Measurements from ENCODE around the gene TUB.

The TUB gene

DNA sequence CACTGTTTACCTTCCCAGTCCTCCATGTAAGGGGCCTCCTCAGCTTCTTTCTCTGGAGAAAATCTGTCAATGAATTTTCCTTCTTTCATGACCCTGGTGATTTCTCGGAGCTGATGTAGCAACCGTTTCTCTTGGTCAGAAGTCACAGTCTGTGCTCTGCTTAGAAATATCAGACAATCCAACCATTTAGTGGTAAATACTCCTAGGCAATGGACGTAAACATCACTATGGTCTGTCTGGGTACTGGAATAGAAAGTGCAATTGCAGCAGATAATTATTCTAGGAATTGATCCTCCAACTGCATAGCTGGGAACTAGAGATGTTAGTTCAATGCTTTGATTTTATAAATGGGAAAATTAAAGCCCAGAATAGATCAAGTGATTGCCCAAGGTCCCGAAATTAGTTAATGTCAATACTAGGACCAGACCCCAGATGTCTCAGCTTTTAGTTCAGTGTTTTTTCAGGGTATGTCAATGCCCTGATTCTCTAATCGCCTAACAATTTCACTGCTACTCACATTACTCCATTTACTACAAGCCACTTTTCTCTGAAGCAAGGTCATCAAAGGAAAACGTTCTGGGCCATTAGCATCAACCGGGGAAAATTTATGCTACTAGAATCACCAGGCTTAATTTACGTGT, 45.8 kb downstream of the TUB start:
- TF ChIP-seq MYC (IDR thresholded peaks at IDR 0.05; ENCODE audit: low read depth, low read length) = no peak
- no peak for TF ChIP-seq POLR2A (IDR thresholded peaks at IDR 0.05; ENCODE audit: extremely low read depth, insufficient read length)
- TF ChIP-seq, protein P1, sequence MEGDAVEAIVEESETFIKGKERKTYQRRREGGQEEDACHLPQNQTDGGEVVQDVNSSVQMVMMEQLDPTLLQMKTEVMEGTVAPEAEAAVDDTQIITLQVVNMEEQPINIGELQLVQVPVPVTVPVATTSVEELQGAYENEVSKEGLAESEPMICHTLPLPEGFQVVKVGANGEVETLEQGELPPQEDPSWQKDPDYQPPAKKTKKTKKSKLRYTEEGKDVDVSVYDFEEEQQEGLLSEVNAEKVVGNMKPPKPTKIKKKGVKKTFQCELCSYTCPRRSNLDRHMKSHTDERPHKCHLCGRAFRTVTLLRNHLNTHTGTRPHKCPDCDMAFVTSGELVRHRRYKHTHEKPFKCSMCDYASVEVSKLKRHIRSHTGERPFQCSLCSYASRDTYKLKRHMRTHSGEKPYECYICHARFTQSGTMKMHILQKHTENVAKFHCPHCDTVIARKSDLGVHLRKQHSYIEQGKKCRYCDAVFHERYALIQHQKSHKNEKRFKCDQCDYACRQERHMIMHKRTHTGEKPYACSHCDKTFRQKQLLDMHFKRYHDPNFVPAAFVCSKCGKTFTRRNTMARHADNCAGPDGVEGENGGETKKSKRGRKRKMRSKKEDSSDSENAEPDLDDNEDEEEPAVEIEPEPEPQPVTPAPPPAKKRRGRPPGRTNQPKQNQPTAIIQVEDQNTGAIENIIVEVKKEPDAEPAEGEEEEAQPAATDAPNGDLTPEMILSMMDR (IDR thresholded peaks at IDR 0.05; ENCODE audit: low read depth, low read length) = no peak
- TF ChIP-seq, protein P2, sequence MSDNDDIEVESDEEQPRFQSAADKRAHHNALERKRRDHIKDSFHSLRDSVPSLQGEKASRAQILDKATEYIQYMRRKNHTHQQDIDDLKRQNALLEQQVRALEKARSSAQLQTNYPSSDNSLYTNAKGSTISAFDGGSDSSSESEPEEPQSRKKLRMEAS (IDR thresholded peaks at IDR 0.05; ENCODE audit: low read depth, low read length) = no peak
- H3K4me3 ChIP-seq (ENCODE audit: low read depth, low read length) = no peak overlapping the region

DNA sequence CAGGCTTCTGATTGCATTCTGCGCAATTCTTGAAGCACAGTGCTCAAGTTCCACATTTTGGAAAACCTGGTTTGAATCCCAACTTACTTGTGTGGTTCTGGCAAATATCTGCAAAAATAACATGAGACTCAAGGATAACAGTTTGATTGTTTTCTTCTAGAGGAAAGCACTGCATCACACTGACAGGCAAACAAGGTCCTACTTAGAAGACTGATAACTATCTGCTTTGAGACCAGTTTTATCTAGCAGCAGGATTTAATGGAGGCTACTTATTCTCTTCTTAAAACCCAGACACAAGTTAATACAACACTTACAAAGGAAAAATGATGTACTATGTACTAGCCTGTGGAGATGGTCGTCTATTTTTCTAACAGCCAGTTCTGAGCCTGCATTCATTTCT, 46.4 kb downstream of the TUB start:
- DNase-seq (ENCODE audit: low read depth) = no peak
- TF ChIP-seq MYC (IDR thresholded peaks at IDR 0.05; ENCODE audit: low read depth, low read length) = no peak
- H3K4me3 ChIP-seq (ENCODE audit: low read depth, low read length) = no peak overlapping the region

More for the DNA sequence above, 45.8 kb downstream of the TUB start:
- DNase-seq (ENCODE audit: low read depth) = no peak

DNA sequence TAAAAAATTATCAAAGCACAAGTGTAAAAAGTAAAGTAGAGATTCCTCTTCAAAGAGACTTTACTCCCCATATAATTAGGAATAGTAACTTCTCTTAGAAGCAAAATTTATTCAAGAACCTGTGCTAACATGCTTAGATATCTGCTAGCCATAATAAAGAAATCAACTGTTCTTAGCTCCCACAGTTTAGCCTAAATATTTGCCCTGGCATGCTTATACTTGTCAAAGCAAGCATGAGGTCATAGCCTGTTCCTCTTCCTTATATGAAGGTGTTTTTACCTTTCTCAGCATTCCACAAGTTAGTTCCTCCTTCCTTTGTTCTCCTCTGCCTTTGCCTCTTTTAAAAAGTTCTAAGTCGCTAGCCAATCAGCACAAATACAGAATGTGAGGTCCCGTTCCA, 57.5 kb downstream of the TUB start:
- no peak overlapping the region for H3K4me3 ChIP-seq (ENCODE audit: low read depth, low read length)
- TF ChIP-seq, protein P2 (IDR thresholded peaks at IDR 0.05; ENCODE audit: low read depth, low read length) = no peak
- TF ChIP-seq, protein P1 (IDR thresholded peaks at IDR 0.05; ENCODE audit: low read depth, low read length) = no peak
- no peak for TF ChIP-seq POLR2A (IDR thresholded peaks at IDR 0.05; ENCODE audit: extremely low read depth, insufficient read length)
- no peak for TF ChIP-seq MYC (IDR thresholded peaks at IDR 0.05; ENCODE audit: low read depth, low read length)
- no peak for DNase-seq (ENCODE audit: low read depth)

DNA sequence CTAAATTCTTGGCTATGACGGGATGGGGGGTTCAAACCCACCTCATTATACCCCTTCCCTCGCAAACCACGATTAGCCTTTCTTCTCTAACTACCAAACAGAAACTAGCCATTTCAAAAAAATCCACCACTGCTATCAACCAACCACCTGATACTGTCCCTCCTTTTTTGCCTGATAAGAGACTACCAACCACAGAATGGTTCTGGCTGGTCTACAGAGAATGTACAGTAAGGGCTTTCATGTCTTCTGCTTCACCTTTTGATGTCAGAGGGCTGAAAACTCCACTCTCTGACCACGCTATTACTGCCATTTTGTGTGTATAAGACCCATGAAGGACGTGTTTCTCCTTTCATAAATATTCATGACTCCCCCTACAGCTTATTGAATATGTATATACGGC, 68.7 kb downstream of the TUB start:
- TF ChIP-seq MYC (IDR thresholded peaks at IDR 0.05; ENCODE audit: low read depth, low read length) (no peak), POLR2A (IDR thresholded peaks at IDR 0.05; ENCODE audit: extremely low read depth, insufficient read length) (no peak)
- TF ChIP-seq, protein P1 (IDR thresholded peaks at IDR 0.05; ENCODE audit: low read depth, low read length) = no peak
- TF ChIP-seq, protein P2 (IDR thresholded peaks at IDR 0.05; ENCODE audit: low read depth, low read length) = no peak
- H3K4me3 ChIP-seq (ENCODE audit: low read depth, low read length) = no peak overlapping the region
- DNase-seq (ENCODE audit: low read depth) = no peak
